D721Med (cell line): Measurements from ENCODE around the gene PIGA.

Experiments used
- DNase-seq: peaks from one replicate; pipeline ENCODE4 v3.0.0; 2011; ENCODE audit warnings: low spot score; ENCODE audit not compliant: insufficient read length
- FAIRE-seq: peaks from 2 replicates; lab custom pipeline; 2011; peaks lifted over from hg19 to GRCh38; lab: Jason Lieb, UNC
- CTCF ChIP-seq: IDR thresholded peaks from 2 replicates; pipeline ENCODE4 v1.5.1; 2012; ENCODE audit warnings: mild to moderate bottlenecking, control low read depth; ENCODE audit not compliant: insufficient read depth; ENCODE audit errors: missing control alignments

The PIGA gene

GRCh38 chrX:15335135-15336022 is at the start of gene PIGA:
Gene PIGA (minus strand): TSS chrX:15335523. CDS start chrX:15331930, 3,593 bp downstream.
- peak; percentile 55 for DNase-seq
- no peak for FAIRE-seq
- TF ChIP-seq CTCF = no peak

- DNase-seq (no peak), FAIRE-seq (no peak)
- no peak for TF ChIP-seq CTCF
Measured at GRCh38 chrX:15384304-15384703, 49.0 kb upstream of the PIGA start, which contains the start of gene VEGFD. Gene VEGFD (minus strand): TSS chrX:15384413. CDS start chrX:15383946, 467 bp downstream.

GRCh38 chrX:15382813-15383212 is 47.5 kb upstream of the PIGA start:
- no peak for FAIRE-seq
- no peak for TF ChIP-seq CTCF
- no peak for DNase-seq

GRCh38 chrX:15376956-15377355 is 41.6 kb upstream of the PIGA start:
- FAIRE-seq (peak; percentile 80), DNase-seq (no peak)
- no peak for TF ChIP-seq CTCF

GRCh38 chrX:15373976-15374375 is 38.7 kb upstream of the PIGA start:
- DNase-seq (no peak), FAIRE-seq (no peak)
- TF ChIP-seq CTCF = no peak

GRCh38 chrX:15366506-15367352 is 31.4 kb upstream of the PIGA start:
- FAIRE-seq (no peak), DNase-seq (no peak)
- TF ChIP-seq CTCF = no peak

- no peak for DNase-seq
- FAIRE-seq = no peak
- no peak for TF ChIP-seq CTCF
Measured at GRCh38 chrX:15359701-15360100, 24.4 kb upstream of the PIGA start.
